Sciatic nerve (tissue), 2 donors: ENCODE results near the gene NAGS. TPM values are rescaled to one million over a fixed set of nuclear protein-coding genes. Genes with fewer than 3 reads are reported as not detected.
A peak's percentile ranks its signal among the peaks of the same experiment; 100 is the strongest.
"Not testable (repeated sequence)": the region's sequence is repeated elsewhere in the genome, so short reads cannot be mapped to it uniquely, and the experiment has no call there.

Experiments used
- ATAC-seq: fragments of 200-7000 bp; cut with Tn5 transposase; one replicate; pipeline ENCODE4 v1.9.1; 2020; ENCODE audit warnings: mild to moderate bottlenecking, moderate library complexity
- DNase-seq: peaks from one replicate; pipeline ENCODE4 v3.0.0-alpha.2; 2020; ENCODE audit warnings: low spot score
- intact Hi-C: fragments of 100-400 bp; cut with DNase I; formaldehyde crosslinking; loops from one replicate; pipeline ENCODE4 v1.14.2; 2022
- total RNA-seq: library from RNA; stranded (reverse); fragmentation: NEBNext Ultra II Directional; extraction: Animal tissue kit (Norgen Biotek cat#: 25700); gene quantifications from one replicate; pipeline ENCODE4 v1.2.1, GENCODE V29; 2021
- donor health status: DM: no; HTN: no; CAD: no.
- donor health status: DM: no; HTN: no; CAD: no.

NAGS gene
- total RNA-seq, 1 donor from 2014 or later: 0.58 TPM

- intact Hi-C loops: no loop called here
- ATAC-seq (no peak), DNase-seq (no peak)
These were observed 522 bp downstream of the NAGS start for GRCh38 chr17:44004761-44005526.

GRCh38 chr17:44005527-44006271 is 1.3 kb downstream of the NAGS start:
- ATAC-seq (peak; percentile 6), DNase-seq (peak; percentile 66)
- intact Hi-C loops: no loop called here

- ATAC-seq: peak; percentile 11
- DNase-seq: no peak
- intact Hi-C loops: no loop called here
These were observed 1.8 kb downstream of the NAGS start for GRCh38 chr17:44006272-44006597.

- DNase-seq (peak; percentile 98), ATAC-seq (peak; percentile 95)
- intact Hi-C loops: no loop called here
These were observed 2.4 kb downstream of the NAGS start for GRCh38 chr17:44006598-44007345.

- peak; percentile 8 for ATAC-seq
- DNase-seq: no peak
- intact Hi-C loops: no loop called here
These were observed 3.2 kb downstream of the NAGS start for GRCh38 chr17:44007346-44008204.

- DNase-seq: no peak
- intact Hi-C loops: no loop called here
- ATAC-seq: no peak
These were observed 3.9 kb downstream of the NAGS start for GRCh38 chr17:44008205-44008909.

GRCh38 chr17:44010966-44011647 is 6.7 kb downstream of the NAGS start:
- ATAC-seq (no peak), DNase-seq (no peak)
- intact Hi-C loops: no loop called here

- ATAC-seq: no peak
- DNase-seq: no peak
- intact Hi-C loops: no loop called here
These were observed 7.5 kb downstream of the NAGS start for GRCh38 chr17:44011876-44012275.

- intact Hi-C loops: no loop called here
- DNase-seq (no peak), ATAC-seq (no peak)
These were observed 8.0 kb downstream of the NAGS start for GRCh38 chr17:44012391-44012790.

- no peak for ATAC-seq
- intact Hi-C loops: no loop called here
These were observed 8.5 kb downstream of the NAGS start for GRCh38 chr17:44012874-44013273.

GRCh38 chr17:44014133-44014436 is 9.7 kb downstream of the NAGS start:
- DNase-seq (no peak), ATAC-seq (peak; percentile 6)
- intact Hi-C loops: no loop called here

More at GRCh38 chr17:44012874-44013273, 8.5 kb downstream of the NAGS start:
- DNase-seq: no peak

- DNase-seq: peak; percentile 93
- intact Hi-C loops: no loop called here
- ATAC-seq: peak; percentile 98
These were observed 10.2 kb downstream of the NAGS start, which contains the start of gene TMEM101 for GRCh38 chr17:44014437-44015172. Gene TMEM101 (minus strand): TSS chr17:44014963. CDS start chr17:44014952, 11 bp downstream.

GRCh38 chr17:44021227-44021626 is 16.8 kb downstream of the NAGS start:
- DNase-seq, ATAC-seq, intact Hi-C loops: not testable (repeated sequence)

GRCh38 chr17:44022246-44022645 is 17.8 kb downstream of the NAGS start:
- no peak for DNase-seq
- intact Hi-C loops: no loop called here
- ATAC-seq: no peak

GRCh38 chr17:44023545-44024270 is 19.3 kb downstream of the NAGS start:
- DNase-seq (no peak), ATAC-seq (peak; percentile 20)
- intact Hi-C loops: no loop called here

GRCh38 chr17:44024271-44024663 is 19.8 kb downstream of the NAGS start:
- intact Hi-C loops: no loop called here
- peak; percentile 20 for ATAC-seq
- DNase-seq: no peak

GRCh38 chr17:44024853-44025252 is 20.4 kb downstream of the NAGS start:
- DNase-seq (no peak), ATAC-seq (no peak)
- intact Hi-C loops: no loop called here
